Vagina (tissue), 2 donors: Measurements from ENCODE around the gene C9orf152.

Experiments
- CTCF ChIP-seq, 3 experiments: fragments of 450-650 bp in 2 of 3; fragments of 200-600 bp in 1 of 3; sonication (generic) in 1 of 3; IDR thresholded peaks; one replicate each; pipeline ENCODE4 v1.5.1; 2017 to 2019; ENCODE audit warnings: antibody characterized with exemption in 3 of 3, mild to moderate bottlenecking in 2 of 3, moderate library complexity in 2 of 3
- POLR2A ChIP-seq, 2 donors: fragments of 450-650 bp; IDR thresholded peaks; one replicate each; pipeline ENCODE4 v1.6.1; 2017; ENCODE audit warnings: antibody characterized with exemption in 2 of 2, mild to moderate bottlenecking in 2 of 2, moderate library complexity in 2 of 2

DNA sequence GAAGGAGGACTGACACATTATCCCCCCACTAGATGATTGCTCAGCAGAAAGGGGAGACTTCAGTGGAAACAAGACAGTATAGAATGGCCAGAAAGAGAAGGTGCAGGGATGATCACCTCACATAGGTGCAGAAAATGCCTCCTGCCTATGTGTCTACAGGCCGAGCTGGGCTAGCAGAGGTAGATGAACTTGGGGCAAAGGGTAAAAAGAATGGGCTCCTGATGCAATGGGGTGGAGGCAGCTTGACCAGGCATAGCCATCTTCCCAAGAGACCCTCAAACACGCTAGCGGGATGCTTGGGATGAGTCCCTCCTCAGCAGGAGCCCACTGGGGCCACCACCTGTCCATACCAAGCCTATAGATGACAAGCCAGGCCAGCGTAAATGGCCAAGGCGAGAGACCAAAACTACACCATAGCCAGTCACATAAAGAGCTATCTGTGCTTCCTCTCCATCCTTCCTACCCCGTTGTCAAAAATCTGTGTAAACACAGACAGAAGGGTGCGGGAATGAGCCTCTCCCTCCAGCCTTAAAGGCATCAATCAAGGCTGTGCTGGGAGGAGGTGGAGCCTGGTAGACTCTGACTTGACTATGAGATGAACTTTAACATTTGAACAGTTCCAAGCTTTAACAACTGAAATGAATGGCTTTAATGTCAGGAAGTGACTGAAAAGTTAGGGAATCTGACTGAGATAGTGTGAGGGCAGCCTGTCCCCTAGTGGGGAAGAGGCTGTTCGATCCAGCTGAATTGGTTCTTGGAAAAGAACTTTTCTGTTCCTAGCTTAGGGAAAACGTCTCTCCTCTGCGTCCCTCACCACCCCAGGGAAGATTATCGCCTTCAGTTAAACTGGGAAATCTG, 10.4 kb downstream of the C9orf152 start:
- TF ChIP-seq POLR2A (IDR thresholded peaks at IDR 0.05), result no peak
- no peak for TF ChIP-seq CTCF (IDR thresholded peaks at IDR 0.05)
